ENCODE measurements around the gene GALNT7.

DNA sequence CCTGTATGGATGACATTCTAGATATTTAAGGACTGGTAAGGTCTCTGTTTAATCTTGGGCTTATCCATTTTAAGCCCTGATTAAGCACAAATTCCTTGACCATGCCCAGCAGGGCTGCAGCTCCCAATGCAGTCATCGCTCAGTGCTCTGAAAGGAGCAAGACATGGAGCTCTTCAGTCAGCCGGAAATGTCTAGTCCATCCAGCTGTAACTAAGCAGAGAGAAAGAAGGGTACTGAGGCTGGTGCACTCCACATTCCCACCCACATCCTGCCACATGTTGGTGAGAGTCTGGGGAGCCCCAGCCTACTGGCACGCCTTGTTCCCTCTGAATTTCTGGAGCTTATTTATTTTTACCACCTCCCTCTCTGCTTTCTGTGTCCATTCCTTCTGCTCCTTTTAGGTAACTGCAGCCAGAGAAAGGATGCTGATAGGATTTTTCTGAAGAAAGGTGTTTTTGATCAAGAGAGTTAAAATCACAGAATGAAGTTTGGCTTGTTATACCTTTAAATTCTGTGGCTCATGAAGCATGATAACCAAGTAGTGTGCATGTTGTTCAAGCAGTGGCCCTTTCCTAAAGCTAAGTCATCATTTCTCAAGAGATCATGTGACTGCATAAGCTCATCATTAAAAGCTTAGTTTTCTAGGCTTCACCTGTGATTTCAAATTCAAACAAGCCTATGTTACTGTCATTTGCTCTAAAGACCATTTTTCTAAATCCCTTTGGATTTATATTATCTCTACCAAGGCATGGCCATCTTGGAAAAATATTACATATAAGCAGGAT lies 74.0 kb downstream of the GALNT7 start:
- TF ChIP-seq POLR2A (IDR thresholded peaks at IDR 0.05; ENCODE audit: low read depth, low read length) (no peak), CTCF (IDR thresholded peaks at IDR 0.05 in 2 of 3, conservative IDR thresholded peaks at IDR 0.05 in 1 of 3; ENCODE audit: control insufficient read depth in 2 of 3, extremely low read depth in 1 of 3, insufficient read depth in 1 of 3, low read depth in 3 of 3, low read length in 3 of 3) (no peak), E2F8 (IDR thresholded peaks at IDR 0.05; ENCODE audit: low read depth, partially characterized antibody) (no peak), RUNX3 (IDR thresholded peaks at IDR 0.05; ENCODE audit: low read length) (no peak), MYB (IDR thresholded peaks at IDR 0.05; ENCODE audit: borderline replicate concordance, low read depth, low read length) (no peak), EP300 (IDR thresholded peaks at IDR 0.05; ENCODE audit: borderline replicate concordance in 1 of 2, control insufficient read depth in 1 of 2, low read depth in 2 of 2, low read length in 2 of 2) (no peak), MTA2 (IDR thresholded peaks at IDR 0.05; ENCODE audit: low read depth) (no peak), TAF1 (IDR thresholded peaks at IDR 0.05; ENCODE audit: borderline replicate concordance, low read depth, low read length) (no peak), CHD1 (IDR thresholded peaks at IDR 0.05; ENCODE audit: low read depth, low read length) (no peak), POLR2AphosphoS5 (IDR thresholded peaks at IDR 0.05; ENCODE audit: low read length) (no peak), CBX3 (IDR thresholded peaks at IDR 0.05; ENCODE audit: borderline replicate concordance, low read depth) (no peak)

All from GM12878 (cell line).